ENCODE measurements around the gene TLX1.

TLX1 gene

GRCh38 chr10:101123085-101123814 is 7.8 kb upstream of the TLX1 start:
- H3K4me1 Mint-ChIP-seq = peaks cover 30% of the 10 kb centered on the region
- DNase-seq (ENCODE audit: low spot score in 2 of 2) (no peak), ATAC-seq (peak; percentile 25)
- H3K27ac Mint-ChIP-seq = no peak overlapping the region
- no peaks in the 10 kb centered on the region for H3K9me3 Mint-ChIP-seq
- H3K4me3 Mint-ChIP-seq = peak overlapping the region; percentile 89
- no peaks in the 10 kb centered on the region for H3K36me3 Mint-ChIP-seq

GRCh38 chr10:101123815-101124617 is 7.1 kb upstream of the TLX1 start:
- no peaks in the 10 kb centered on the region for H3K36me3 Mint-ChIP-seq
- no peaks in the 10 kb centered on the region for H3K9me3 Mint-ChIP-seq
- H3K4me1 Mint-ChIP-seq = peaks cover 30% of the 10 kb centered on the region
- peak overlapping the region; percentile 89 for H3K4me3 Mint-ChIP-seq
- H3K27ac Mint-ChIP-seq = no peak overlapping the region
- ATAC-seq (no peak), DNase-seq (ENCODE audit: low spot score in 2 of 2) (no peak)

- Mint-ChIP-seq H3K36me3 (no peaks in the 10 kb centered on the region), H3K9me3 (no peaks in the 10 kb centered on the region), H3K4me3 (no peak overlapping the region), H3K27ac (no peak overlapping the region), H3K4me1 (peaks cover 30% of the 10 kb centered on the region)
- ATAC-seq (no peak), DNase-seq (ENCODE audit: low spot score in 2 of 2) (no peak)
These were observed 6.2 kb upstream of the TLX1 start for GRCh38 chr10:101124933-101125332.

- H3K27ac Mint-ChIP-seq = no peak overlapping the region
These were observed 4.1 kb upstream of the TLX1 start for GRCh38 chr10:101126684-101127628.

GRCh38 chr10:101130141-101130540 is 959 bp upstream of the TLX1 start:
- no peak for ATAC-seq
- Mint-ChIP-seq H3K27ac (no peak overlapping the region), H3K36me3 (no peaks in the 10 kb centered on the region), H3K9me3 (no peaks in the 10 kb centered on the region), H3K4me3 (no peak overlapping the region), H3K4me1 (peaks cover 25% of the 10 kb centered on the region)
- DNase-seq (ENCODE audit: low spot score in 2 of 2) = no peak

More at GRCh38 chr10:101126684-101127628, 4.1 kb upstream of the TLX1 start:
- Mint-ChIP-seq H3K9me3 (no peaks in the 10 kb centered on the region), H3K4me3 (no peak overlapping the region), H3K36me3 (no peaks in the 10 kb centered on the region), H3K4me1 (peaks cover 15% of the 10 kb centered on the region)
- DNase-seq (ENCODE audit: low spot score in 2 of 2) = no peak
- ATAC-seq = no peak

- Mint-ChIP-seq H3K27ac (no peak overlapping the region), H3K4me1 (peaks cover 36% of the 10 kb centered on the region), H3K9me3 (no peaks in the 10 kb centered on the region), H3K36me3 (peaks cover 8% of the 10 kb centered on the region), H3K4me3 (peak overlapping the region; percentile 30)
- DNase-seq (ENCODE audit: low spot score in 2 of 2) = no peak
- no peak for ATAC-seq
These were observed 999 bp downstream of the TLX1 start for GRCh38 chr10:101131962-101132635.

- H3K4me3 Mint-ChIP-seq = peak overlapping the region; percentile 30
- peaks cover 36% of the 10 kb centered on the region for H3K4me1 Mint-ChIP-seq
- no peak for ATAC-seq
These were observed 1.8 kb downstream of the TLX1 start for GRCh38 chr10:101132636-101133473.

GRCh38 chr10:101133489-101134298 is 2.6 kb downstream of the TLX1 start:
- Mint-ChIP-seq H3K9me3 (no peaks in the 10 kb centered on the region), H3K4me1 (peaks cover 43% of the 10 kb centered on the region), H3K27ac (no peak overlapping the region), H3K4me3 (peak overlapping the region; percentile 38), H3K36me3 (peaks cover 8% of the 10 kb centered on the region)
- ATAC-seq = no peak
- no peak for DNase-seq (ENCODE audit: low spot score in 2 of 2)

More at GRCh38 chr10:101132636-101133473, 1.8 kb downstream of the TLX1 start:
- DNase-seq (ENCODE audit: low spot score in 2 of 2) = no peak
- Mint-ChIP-seq H3K27ac (no peak overlapping the region), H3K36me3 (peaks cover 8% of the 10 kb centered on the region), H3K9me3 (no peaks in the 10 kb centered on the region)

GRCh38 chr10:101134299-101135127 is 3.4 kb downstream of the TLX1 start:
- Mint-ChIP-seq H3K36me3 (peaks cover 8% of the 10 kb centered on the region), H3K9me3 (no peaks in the 10 kb centered on the region), H3K4me3 (peak overlapping the region; percentile 38), H3K27ac (no peak overlapping the region), H3K4me1 (peaks cover 51% of the 10 kb centered on the region)
- no peak for DNase-seq (ENCODE audit: low spot score in 2 of 2)
- ATAC-seq = no peak

- ATAC-seq = no peak
- Mint-ChIP-seq H3K9me3 (no peaks in the 10 kb centered on the region), H3K4me1 (peaks cover 54% of the 10 kb centered on the region), H3K27ac (peak overlapping the region; percentile 70), H3K36me3 (peaks cover 8% of the 10 kb centered on the region), H3K4me3 (peak overlapping the region; percentile 38)
- no peak for DNase-seq (ENCODE audit: low spot score in 2 of 2)
These were observed 4.3 kb downstream of the TLX1 start for GRCh38 chr10:101135141-101136006.

- Mint-ChIP-seq H3K4me1 (peaks cover 54% of the 10 kb centered on the region), H3K27ac (peak overlapping the region; percentile 70), H3K36me3 (peaks cover 8% of the 10 kb centered on the region), H3K4me3 (no peak overlapping the region), H3K9me3 (no peaks in the 10 kb centered on the region)
- DNase-seq (ENCODE audit: low spot score in 2 of 2) (no peak), ATAC-seq (no peak)
These were observed 5.1 kb downstream of the TLX1 start for GRCh38 chr10:101136007-101136707.

Measured in stimulated activated effector memory CD8-positive, alpha-beta T cell treated with anti-CD3 and anti-CD28 coated beads, Interleukin-12 subunit alpha, Interleukin-12 subunit beta, amount 100 ng/mL, for 72 hours (primary cell).